Measurements from ENCODE around the gene AGBL5.

Gene AGBL5

DNA sequence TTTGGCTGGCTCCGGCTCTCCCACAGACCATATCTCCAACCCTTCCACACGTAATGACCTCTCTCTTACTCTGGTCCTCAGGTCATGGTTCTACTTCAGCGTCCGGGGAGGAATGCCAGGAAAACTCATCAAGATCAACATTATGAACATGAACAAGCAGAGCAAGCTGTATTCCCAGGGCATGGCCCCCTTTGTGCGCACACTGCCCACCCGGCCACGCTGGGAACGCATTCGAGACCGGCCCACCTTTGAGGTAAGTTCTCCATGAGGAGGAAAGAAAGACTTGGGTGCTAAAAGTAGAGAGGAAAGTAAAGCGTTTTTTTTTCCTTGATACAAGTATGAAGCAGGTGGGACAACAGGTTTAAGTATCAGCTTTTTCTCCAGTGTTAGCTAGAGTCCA is 1.9 kb downstream of the AGBL5 start:
- TF ChIP-seq FOXP2 (optimal IDR thresholded peaks at IDR 0.05; ENCODE audit: control extremely low read depth, extremely low read length, insufficient read depth) (no peak), EZH2 (IDR thresholded peaks at IDR 0.05) (no peak), POLR2AphosphoS5 (IDR thresholded peaks at IDR 0.05; ENCODE audit: borderline replicate concordance, low read depth, low read length) (no peak)
- Histone ChIP-seq H3K4me3 (no peak overlapping the region), H3K36me3 (ENCODE audit: insufficient read depth, low read length) (peaks cover 40% of the 10 kb centered on the region), H3K9ac (ENCODE audit: insufficient read length) (no peak overlapping the region), H3K9me3 (ENCODE audit: low read depth, low read length) (no peaks in the 10 kb centered on the region), H3K27ac (no peak overlapping the region)
- no peak for DNase-seq (ENCODE audit: low read depth, low spot score)

DNA sequence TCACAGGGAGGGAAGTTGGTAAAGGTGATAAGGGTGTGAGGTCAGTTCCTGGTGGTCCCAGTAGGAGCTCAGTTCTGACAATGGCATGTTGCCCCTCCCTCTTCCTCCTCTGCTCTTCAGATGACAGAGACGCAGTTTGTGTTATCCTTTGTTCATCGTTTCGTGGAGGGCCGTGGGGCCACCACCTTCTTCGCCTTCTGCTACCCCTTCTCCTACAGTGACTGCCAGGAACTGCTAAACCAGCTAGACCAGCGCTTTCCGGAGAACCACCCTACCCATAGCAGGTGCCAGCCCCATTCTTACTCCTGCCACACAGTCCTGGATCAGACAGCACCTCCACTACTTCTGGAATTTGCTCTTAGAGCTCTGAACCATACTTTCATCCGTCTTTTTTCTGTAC is 2.3 kb downstream of the AGBL5 start:
- no peak for TF ChIP-seq FOXP2 (optimal IDR thresholded peaks at IDR 0.05; ENCODE audit: control extremely low read depth, extremely low read length, insufficient read depth)
- no peak for TF ChIP-seq POLR2AphosphoS5 (IDR thresholded peaks at IDR 0.05; ENCODE audit: borderline replicate concordance, low read depth, low read length)
- no peak for TF ChIP-seq EZH2 (IDR thresholded peaks at IDR 0.05)
- peaks cover 42% of the 10 kb centered on the region for H3K36me3 ChIP-seq (ENCODE audit: insufficient read depth, low read length)
- no peak for DNase-seq (ENCODE audit: low read depth, low spot score)

DNA sequence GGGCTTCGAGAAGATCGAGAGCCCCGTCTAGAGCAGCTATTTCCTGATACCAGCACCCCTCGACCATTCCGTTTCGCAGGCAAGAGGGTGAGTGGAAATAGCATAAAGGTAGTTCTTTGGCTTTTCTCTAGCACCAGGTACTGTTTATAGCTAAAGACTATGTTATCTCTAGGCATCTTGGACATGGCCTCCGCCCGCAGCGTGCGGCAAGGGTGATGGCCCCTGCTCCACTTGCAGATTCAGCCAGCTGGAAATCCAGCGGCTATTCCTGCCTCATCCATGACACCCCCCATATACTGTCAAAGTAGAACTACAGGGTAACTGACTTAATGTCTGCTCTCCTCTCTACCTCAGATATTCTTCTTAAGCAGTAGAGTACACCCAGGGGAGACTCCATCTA is 3.3 kb downstream of the AGBL5 start:
- DNase-seq (ENCODE audit: low read depth, low spot score), result no peak
- Histone ChIP-seq H3K9me3 (ENCODE audit: low read depth, low read length) (no peaks in the 10 kb centered on the region), H3K36me3 (ENCODE audit: insufficient read depth, low read length) (peaks cover 50% of the 10 kb centered on the region), H3K4me3 (no peak overlapping the region), H3K27ac (no peak overlapping the region), H3K9ac (ENCODE audit: insufficient read length) (no peak overlapping the region)
- TF ChIP-seq EZH2 (IDR thresholded peaks at IDR 0.05), result no peak
- TF ChIP-seq POLR2AphosphoS5 (IDR thresholded peaks at IDR 0.05; ENCODE audit: borderline replicate concordance, low read depth, low read length), result no peak
- no peak for TF ChIP-seq FOXP2 (optimal IDR thresholded peaks at IDR 0.05; ENCODE audit: control extremely low read depth, extremely low read length, insufficient read depth)

More for the DNA sequence above, 2.3 kb downstream of the AGBL5 start:
- H3K9me3 ChIP-seq (ENCODE audit: low read depth, low read length), result no peaks in the 10 kb centered on the region
- no peak overlapping the region for H3K9ac ChIP-seq (ENCODE audit: insufficient read length)
- H3K4me3 ChIP-seq, result no peak overlapping the region
- H3K27ac ChIP-seq, result no peak overlapping the region

DNA sequence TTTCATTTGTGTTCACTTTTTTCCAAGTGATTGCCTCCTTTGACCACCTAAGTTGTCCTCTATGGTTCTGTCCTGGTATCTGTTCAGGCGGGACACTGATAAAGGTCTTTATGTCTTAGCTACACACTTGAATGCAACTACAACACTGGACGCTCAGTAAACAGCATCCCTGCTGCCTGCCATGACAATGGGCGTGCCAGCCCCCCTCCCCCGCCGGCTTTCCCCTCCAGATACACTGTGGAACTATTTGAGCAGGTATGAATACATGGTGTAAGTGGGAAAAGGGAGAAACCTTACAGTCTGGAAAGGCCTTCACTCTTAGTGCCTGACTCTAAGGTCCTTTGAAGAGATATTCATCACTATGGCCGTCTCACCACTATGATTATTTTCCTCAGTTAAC is 5.7 kb downstream of the AGBL5 start:
- Histone ChIP-seq H3K27ac (no peak overlapping the region), H3K36me3 (ENCODE audit: insufficient read depth, low read length) (peaks cover 50% of the 10 kb centered on the region), H3K4me3 (no peak overlapping the region), H3K9me3 (ENCODE audit: low read depth, low read length) (no peaks in the 10 kb centered on the region), H3K9ac (ENCODE audit: insufficient read length) (no peak overlapping the region)
- no peak for DNase-seq (ENCODE audit: low read depth, low spot score)
- TF ChIP-seq POLR2AphosphoS5 (IDR thresholded peaks at IDR 0.05; ENCODE audit: borderline replicate concordance, low read depth, low read length) (no peak), EZH2 (IDR thresholded peaks at IDR 0.05) (no peak), FOXP2 (optimal IDR thresholded peaks at IDR 0.05; ENCODE audit: control extremely low read depth, extremely low read length, insufficient read depth) (no peak)

DNA sequence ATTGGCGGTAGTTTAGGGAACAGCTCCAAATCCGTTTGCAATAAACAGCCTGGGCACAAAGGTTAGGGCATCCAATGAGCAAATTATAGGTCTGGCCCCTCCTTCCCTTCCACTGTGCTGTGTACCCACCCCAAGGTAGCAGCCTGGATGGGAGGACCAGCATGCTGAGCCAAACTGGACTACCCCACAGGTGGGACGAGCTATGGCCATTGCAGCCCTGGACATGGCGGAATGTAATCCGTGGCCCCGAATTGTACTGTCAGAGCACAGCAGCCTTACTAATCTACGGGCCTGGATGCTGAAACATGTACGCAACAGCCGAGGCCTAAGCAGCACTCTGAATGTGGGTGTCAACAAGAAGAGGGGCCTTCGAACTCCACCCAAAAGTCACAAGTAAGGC is 6.7 kb downstream of the AGBL5 start:
- Histone ChIP-seq H3K36me3 (ENCODE audit: insufficient read depth, low read length) (peaks cover 50% of the 10 kb centered on the region), H3K9me3 (ENCODE audit: low read depth, low read length) (no peaks in the 10 kb centered on the region), H3K4me3 (no peak overlapping the region), H3K27ac (no peak overlapping the region), H3K9ac (ENCODE audit: insufficient read length) (no peak overlapping the region)
- TF ChIP-seq POLR2AphosphoS5 (IDR thresholded peaks at IDR 0.05; ENCODE audit: borderline replicate concordance, low read depth, low read length) (no peak), EZH2 (IDR thresholded peaks at IDR 0.05) (no peak), FOXP2 (optimal IDR thresholded peaks at IDR 0.05; ENCODE audit: control extremely low read depth, extremely low read length, insufficient read depth) (no peak)
- DNase-seq (ENCODE audit: low read depth, low spot score), result no peak

DNA sequence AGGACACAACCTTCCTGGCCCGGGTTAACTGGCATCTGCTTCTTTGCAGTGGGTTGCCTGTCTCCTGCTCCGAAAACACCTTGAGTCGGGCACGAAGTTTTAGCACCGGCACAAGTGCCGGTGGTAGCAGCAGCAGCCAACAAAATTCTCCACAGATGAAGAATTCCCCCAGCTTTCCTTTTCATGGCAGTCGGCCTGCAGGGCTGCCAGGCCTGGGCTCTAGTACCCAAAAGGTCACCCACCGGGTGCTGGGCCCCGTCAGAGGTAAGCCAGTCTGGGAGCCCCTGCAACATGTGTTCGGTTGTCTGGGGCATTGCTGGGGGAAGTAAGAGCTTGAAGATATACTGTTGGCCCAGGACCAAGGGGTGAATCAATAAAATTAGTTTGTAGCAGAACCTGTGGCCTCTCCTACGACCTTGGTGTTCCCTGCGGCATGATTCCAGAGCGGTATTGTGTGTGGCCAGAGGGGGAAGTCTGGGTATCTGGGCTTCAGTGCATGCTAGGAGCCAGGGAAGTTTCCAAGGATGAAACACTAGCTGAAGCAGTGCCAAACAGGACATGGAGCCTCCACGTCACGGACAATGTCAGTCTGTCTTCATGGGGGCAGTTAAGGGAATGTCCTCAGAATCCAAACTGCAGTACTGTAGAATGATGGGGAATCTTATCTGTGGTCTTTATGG is 7.8 kb downstream of the AGBL5 start:
- H3K9me3 ChIP-seq (ENCODE audit: low read depth, low read length), result no peaks in the 10 kb centered on the region
- H3K36me3 ChIP-seq (ENCODE audit: insufficient read depth, low read length), result peaks cover 46% of the 10 kb centered on the region
- H3K9ac ChIP-seq (ENCODE audit: insufficient read length), result no peak overlapping the region
- TF ChIP-seq POLR2AphosphoS5 (IDR thresholded peaks at IDR 0.05; ENCODE audit: borderline replicate concordance, low read depth, low read length), result no peak
- no peak for TF ChIP-seq EZH2 (IDR thresholded peaks at IDR 0.05)
- TF ChIP-seq FOXP2 (optimal IDR thresholded peaks at IDR 0.05; ENCODE audit: control extremely low read depth, extremely low read length, insufficient read depth), result no peak
- no peak overlapping the region for H3K27ac ChIP-seq
- DNase-seq (ENCODE audit: low read depth, low spot score), result no peak
- H3K4me3 ChIP-seq, result no peak overlapping the region

DNA sequence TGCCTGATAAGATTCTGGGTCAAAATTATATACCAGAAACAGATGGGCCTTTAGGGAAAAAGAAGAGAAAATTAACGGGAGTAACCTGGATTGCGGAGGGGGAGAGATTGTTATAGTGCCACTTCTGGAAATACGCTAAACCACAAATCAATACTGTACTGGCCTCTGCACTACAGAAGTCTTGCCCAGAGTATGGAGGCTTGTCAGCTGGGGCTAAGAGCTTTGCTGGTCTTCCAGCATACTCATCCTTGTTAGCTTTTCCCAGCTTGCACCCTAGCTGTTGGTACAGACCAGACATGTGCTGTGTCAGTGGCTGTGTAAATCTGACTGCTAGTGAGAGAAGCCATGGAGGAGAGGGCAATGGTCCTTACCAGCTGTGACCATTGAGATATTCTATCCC is 8.9 kb downstream of the AGBL5 start:
- Histone ChIP-seq H3K9ac (ENCODE audit: insufficient read length) (no peak overlapping the region), H3K4me3 (no peak overlapping the region), H3K36me3 (ENCODE audit: insufficient read depth, low read length) (peaks cover 36% of the 10 kb centered on the region), H3K9me3 (ENCODE audit: low read depth, low read length) (no peaks in the 10 kb centered on the region), H3K27ac (0 out of 2 replicates have a peak overlapping the region, but pooled peaks have one; percentile 7)
- no peak for DNase-seq (ENCODE audit: low read depth, low spot score)
- TF ChIP-seq FOXP2 (optimal IDR thresholded peaks at IDR 0.05; ENCODE audit: control extremely low read depth, extremely low read length, insufficient read depth) (no peak), POLR2AphosphoS5 (IDR thresholded peaks at IDR 0.05; ENCODE audit: borderline replicate concordance, low read depth, low read length) (no peak), EZH2 (IDR thresholded peaks at IDR 0.05) (no peak)

DNA sequence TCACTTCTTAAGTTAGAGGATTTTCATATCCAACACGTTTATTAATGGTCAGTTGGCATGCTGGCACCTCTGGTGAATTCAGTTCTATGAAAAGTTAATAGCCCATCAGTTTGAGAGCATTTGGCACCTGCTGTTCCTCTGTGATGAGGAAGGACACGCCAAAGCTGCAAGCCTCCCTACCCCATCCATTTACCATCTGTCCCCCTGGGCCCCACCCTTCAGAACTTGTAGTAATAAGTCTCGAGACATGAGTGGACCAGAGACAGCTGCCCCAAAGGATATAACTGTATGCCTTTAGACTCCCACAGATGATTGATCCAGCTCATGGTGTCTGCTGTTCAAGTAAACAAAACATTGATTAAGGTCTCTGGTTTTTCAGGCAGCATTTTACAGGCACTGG is 13.7 kb downstream of the AGBL5 start:
- Histone ChIP-seq H3K4me3 (no peak overlapping the region), H3K9ac (ENCODE audit: insufficient read length) (no peak overlapping the region), H3K9me3 (ENCODE audit: low read depth, low read length) (no peaks in the 10 kb centered on the region), H3K36me3 (ENCODE audit: insufficient read depth, low read length) (peaks cover 27% of the 10 kb centered on the region), H3K27ac (no peak overlapping the region)
- DNase-seq (ENCODE audit: low read depth, low spot score), result no peak
- no peak for TF ChIP-seq POLR2AphosphoS5 (IDR thresholded peaks at IDR 0.05; ENCODE audit: borderline replicate concordance, low read depth, low read length)

DNA sequence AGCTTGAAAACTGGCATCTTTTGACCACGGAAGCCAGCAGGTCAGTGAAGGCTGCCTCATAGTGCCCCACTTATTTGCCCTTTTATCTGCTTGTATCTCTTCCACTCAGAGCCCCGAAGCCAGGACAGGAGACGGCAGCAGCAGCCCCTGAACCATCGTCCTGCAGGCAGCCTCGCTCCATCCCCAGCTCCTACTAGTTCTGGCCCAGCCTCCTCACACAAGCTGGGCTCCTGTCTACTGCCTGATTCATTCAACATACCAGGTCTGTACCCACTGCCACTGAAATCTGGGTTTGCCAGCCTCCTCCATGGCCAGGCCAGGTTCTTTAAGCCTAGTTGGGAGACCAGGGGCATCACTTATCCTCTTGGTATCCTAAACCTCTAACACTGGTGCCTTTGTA is 15.9 kb downstream of the AGBL5 start:
- H3K36me3 ChIP-seq (ENCODE audit: insufficient read depth, low read length), result peaks cover 28% of the 10 kb centered on the region

More for the DNA sequence above, 15.9 kb downstream of the AGBL5 start:
- H3K9ac ChIP-seq (ENCODE audit: insufficient read length), result no peak overlapping the region
- H3K27ac ChIP-seq, result no peak overlapping the region
- TF ChIP-seq EZH2 (IDR thresholded peaks at IDR 0.05), result no peak
- no peak for TF ChIP-seq FOXP2 (optimal IDR thresholded peaks at IDR 0.05; ENCODE audit: control extremely low read depth, extremely low read length, insufficient read depth)
- no peak for TF ChIP-seq POLR2AphosphoS5 (IDR thresholded peaks at IDR 0.05; ENCODE audit: borderline replicate concordance, low read depth, low read length)
- no peak overlapping the region for H3K4me3 ChIP-seq
- no peaks in the 10 kb centered on the region for H3K9me3 ChIP-seq (ENCODE audit: low read depth, low read length)
- no peak for DNase-seq (ENCODE audit: low read depth, low spot score)

Measured in SK-N-MC (cell line).